DND-41 (cell line): Measurements from ENCODE around the gene TIMP1.
A peak's percentile ranks its signal among the peaks of the same experiment; 100 is the strongest.

ENCODE experiments used
- ATAC-seq: fragments of 200-7000 bp; cut with Tn5 transposase; 3 replicates; pipeline ENCODE4 v1.9.1; 2021; ENCODE audit warnings: low read depth; ENCODE audit not compliant: insufficient read depth
- DNase-seq: peaks from one replicate; pipeline ENCODE4 v3.0.0-alpha.2; 2020
- H2AFZ ChIP-seq: 2 replicates; pipeline ENCODE4 v1.6.0; 2012; ENCODE audit warnings: low read depth, low read length
- H3K27ac ChIP-seq: 2 replicates; pipeline ENCODE4 v1.5.1; 2012; ENCODE audit warnings: low read length, inconsistent platforms
- H3K27me3 ChIP-seq: fragments of 200-600 bp; sonication (generic); 2 replicates; pipeline ENCODE4 v1.6.0; 2012; ENCODE audit warnings: low read length, mild to moderate bottlenecking, inconsistent platforms; ENCODE audit not compliant: insufficient read depth, poor library complexity
- H3K36me3 ChIP-seq: 2 replicates; pipeline ENCODE4 v1.5.1; 2012; ENCODE audit warnings: low read length, inconsistent platforms; ENCODE audit not compliant: insufficient read depth
- H3K4me1 ChIP-seq: 2 replicates; pipeline ENCODE4 v1.5.1; 2012; ENCODE audit warnings: mild to moderate bottlenecking, low read length; ENCODE audit not compliant: insufficient read depth
- H3K4me2 ChIP-seq: 2 replicates; pipeline ENCODE4 v1.6.0; 2012; ENCODE audit warnings: mild to moderate bottlenecking, moderate library complexity, low read length, inconsistent platforms; ENCODE audit not compliant: insufficient read depth
- H3K4me3 ChIP-seq, 2 experiments: fragments of 200-600 bp in 1 of 2; shearing (Covaris generic) in 1 of 2; 2 replicates each; pipeline ENCODE4 v1.5.1; 2012 to 2016; ENCODE audit warnings: inconsistent platforms in 2 of 2, low read length in 2 of 2, mild to moderate bottlenecking in 2 of 2, low read depth in 1 of 2, moderate library complexity in 1 of 2
- H3K79me2 ChIP-seq: 2 replicates; pipeline ENCODE4 v1.6.0; 2012; ENCODE audit warnings: low read length, inconsistent platforms; ENCODE audit not compliant: insufficient read depth
- H3K9ac ChIP-seq: 2 replicates; pipeline ENCODE4 v1.6.0; 2012; ENCODE audit warnings: low read depth, mild to moderate bottlenecking, inconsistent platforms, low read length, moderate library complexity
- H3K9me3 ChIP-seq: 2 replicates; pipeline ENCODE4 v1.5.1; 2012; ENCODE audit warnings: low read length, moderate library complexity, mild to moderate bottlenecking, inconsistent platforms; ENCODE audit not compliant: insufficient read depth, severe bottlenecking
- H4K20me1 ChIP-seq: 2 replicates; pipeline ENCODE4 v1.6.0; 2012; ENCODE audit warnings: low read length; ENCODE audit not compliant: insufficient read depth
- CTCF ChIP-seq: IDR thresholded peaks from 2 replicates; pipeline ENCODE4 v1.5.1; 2012; ENCODE audit warnings: borderline replicate concordance, low read length, moderate library complexity, mild to moderate bottlenecking; ENCODE audit not compliant: poor library complexity, severe bottlenecking; ENCODE audit errors: extremely low read depth
- EZH2 ChIP-seq: IDR thresholded peaks from 3 replicates; pipeline ENCODE4 v1.6.1; 2012; ENCODE audit warnings: borderline replicate concordance, low read depth, mild to moderate bottlenecking, moderate library complexity, low read length, inconsistent platforms; ENCODE audit not compliant: severe bottlenecking

The TIMP1 gene

GRCh38 chrX:47628982-47629381 is 46.7 kb downstream of the TIMP1 start:
- Histone ChIP-seq H3K4me1 (peaks cover 8% of the 10 kb centered on the region), H3K9me3 (no peaks in the 10 kb centered on the region), H3K4me3 (no peak overlapping the region), H3K4me2 (no peak overlapping the region), H3K9ac (no peak overlapping the region), H3K27ac (no peak overlapping the region), H3K36me3 (no peaks in the 10 kb centered on the region), H3K27me3 (no peaks in the 10 kb centered on the region), H4K20me1 (no peaks in the 10 kb centered on the region), H3K79me2 (no peaks in the 10 kb centered on the region), H2AFZ (no peak overlapping the region)
- no peak for DNase-seq
- ATAC-seq = no peak
- peak; percentile 21 for TF ChIP-seq CTCF
- TF ChIP-seq EZH2 = no peak

DNA sequence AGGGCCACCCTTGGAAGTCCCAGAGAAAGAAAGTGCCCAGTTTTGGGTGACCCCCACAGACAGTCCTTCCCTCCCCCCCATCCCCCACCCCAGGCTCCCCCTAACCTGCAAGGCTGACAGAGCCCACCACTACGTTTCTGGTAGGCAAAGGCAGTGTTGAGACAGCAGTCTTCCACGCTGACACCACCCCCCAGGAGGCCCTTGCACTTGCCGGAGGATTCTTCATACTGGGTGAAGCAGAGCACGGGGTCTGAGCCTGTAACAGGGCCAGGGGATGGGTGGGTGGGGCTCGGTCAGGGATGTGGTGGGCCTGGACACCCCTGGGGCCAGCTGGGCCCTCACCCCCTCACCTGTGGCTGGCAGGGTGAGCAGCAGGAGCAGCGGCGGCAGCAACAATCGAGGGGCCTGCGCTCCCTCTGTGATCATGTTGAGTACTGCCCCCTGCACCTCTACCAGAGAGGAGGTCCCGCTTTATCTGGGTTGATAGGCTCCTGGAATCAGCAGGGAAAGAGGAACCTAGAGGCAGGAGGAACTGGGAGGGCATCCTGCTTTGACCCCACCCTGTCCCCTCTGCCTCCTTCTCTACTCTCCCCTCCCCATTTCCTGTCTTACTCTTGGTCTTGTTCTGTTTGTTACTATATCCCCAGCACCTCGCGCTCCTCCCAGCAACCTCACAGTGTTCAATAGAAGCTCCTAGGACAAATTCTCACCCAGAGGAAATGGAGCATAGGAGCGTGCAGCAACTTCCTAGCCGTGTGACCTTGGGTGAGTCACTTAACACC is 47.4 kb downstream of the TIMP1 start, which contains the start of gene CFP:
CFP (minus strand) TSS at position 512 of the 782 bp plus-strand sequence; CDS start at position 426, 86 bp downstream.
- H3K27ac ChIP-seq = no peak within 1 kb of the TSS
- no peaks in the 10 kb centered on the region for H3K79me2 ChIP-seq
- peaks cover 6% of the 10 kb centered on the region; the same call in 1 of the 2 replicates for H3K36me3 ChIP-seq
- H3K9ac ChIP-seq = no peak within 1 kb of the TSS
- TF ChIP-seq CTCF (no peak), EZH2 (no peak)
- H3K4me3 ChIP-seq = no peak within 1 kb of the TSS
- no peaks in the 10 kb centered on the region for H3K27me3 ChIP-seq
- H3K4me1 ChIP-seq = peaks cover 8% of the 10 kb centered on the region
- ATAC-seq (peak; percentile 77), DNase-seq (no peak)
- H3K4me2 ChIP-seq = no peak within 1 kb of the TSS
- H4K20me1 ChIP-seq = no peaks in the 10 kb centered on the region
- H3K9me3 ChIP-seq = no peaks in the 10 kb centered on the region
- H2AFZ ChIP-seq = no peak within 1 kb of the TSS

DNA sequence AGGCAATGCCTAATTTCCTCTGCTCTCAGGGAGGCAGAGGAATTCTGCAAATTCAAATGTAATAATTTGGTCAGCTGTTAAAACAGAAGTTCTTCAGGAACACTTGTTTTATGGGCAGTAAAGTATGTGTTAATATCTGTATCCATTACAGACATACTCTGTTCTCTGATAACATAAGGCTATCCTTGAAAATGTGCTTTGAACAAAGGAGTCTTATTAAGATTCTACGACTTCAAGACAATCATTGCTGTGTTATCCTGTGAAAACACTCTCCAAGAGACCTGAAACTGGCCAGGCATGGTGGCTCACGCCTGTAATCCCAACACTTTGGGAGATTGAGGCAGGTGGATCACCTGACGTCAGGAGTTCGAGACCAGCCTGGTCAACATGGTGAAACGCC is 49.4 kb downstream of the TIMP1 start:
- no peak for TF ChIP-seq EZH2
- TF ChIP-seq CTCF = no peak
- H3K4me2 ChIP-seq = no peak overlapping the region
- peaks cover 14% of the 10 kb centered on the region for H3K36me3 ChIP-seq
- no peaks in the 10 kb centered on the region for H3K9me3 ChIP-seq
- peaks cover 8% of the 10 kb centered on the region for H3K4me1 ChIP-seq
- no peak for DNase-seq
- H3K79me2 ChIP-seq = no peaks in the 10 kb centered on the region
- ATAC-seq = no peak
- H3K9ac ChIP-seq = no peak overlapping the region
- H3K4me3 ChIP-seq = no peak overlapping the region
- no peaks in the 10 kb centered on the region for H4K20me1 ChIP-seq
- H2AFZ ChIP-seq = no peak overlapping the region
- no peak overlapping the region for H3K27ac ChIP-seq
- H3K27me3 ChIP-seq = no peaks in the 10 kb centered on the region
